ENCODE data around the gene ABCC4. TPM values are rescaled to one million over a fixed set of nuclear protein-coding genes. Genes with fewer than 3 reads are reported as not detected.

Gene ABCC4
- total RNA-seq, 1 experiment from 2014 or later: 17.7 TPM

- Histone ChIP-seq H3K9me3 (ENCODE audit: low read length) (no peaks in the 10 kb centered on the region), H3K9ac (ENCODE audit: low read length) (peak overlapping the region; percentile 46; the same call in 1 of the 2 replicates), H3K9me2 (replicated peaks; ENCODE audit: low read length) (no peaks in the 10 kb centered on the region), H3K4me1 (ENCODE audit: insufficient read depth, low read length) (peaks cover 23% of the 10 kb centered on the region), H3K79me2 (ENCODE audit: low read length) (no peaks in the 10 kb centered on the region), H4K20me1 (ENCODE audit: low read length) (no peaks in the 10 kb centered on the region), H3K36me3 (ENCODE audit: low read depth, low read length) (no peaks in the 10 kb centered on the region; the same call in 1 of the 2 replicates), H3F3A (ENCODE audit: low read length, unreplicated experiment) (no peaks in the 10 kb centered on the region), H2AFZ (ENCODE audit: low read length) (no peak overlapping the region), H3K4me3 (ENCODE audit: low read length) (no peak overlapping the region), H3K27me3 (ENCODE audit: low read length) (no peaks in the 10 kb centered on the region), H3K27ac (ENCODE audit: low read length) (peak overlapping the region; percentile 96), H3K4me2 (ENCODE audit: low read length) (no peak overlapping the region)
- POLR2A ChIA-PET (ENCODE audit: unreplicated experiment): no interaction called here
- no TSS peak for BruUV-seq (replicated peaks)
- CTCF ChIA-PET: no interaction called here
- no peak for TF ChIP-seq CTCF (conservative IDR thresholded peaks at IDR 0.05; ENCODE audit: low read depth, low read length)
- TF ChIP-seq EZH2phosphoT487 (IDR thresholded peaks at IDR 0.05; ENCODE audit: borderline replicate concordance, low read length): no peak
- DNase-seq: no peak
- ATAC-seq: no peak
- intact Hi-C loops (cut with micrococcal nuclease): no loop called here
Observed at GRCh38 chr13:95083066-95083465, 218.2 kb downstream of the ABCC4 start.

GRCh38 chr13:95075506-95075905 lies 225.7 kb downstream of the ABCC4 start:
- no peaks in the 10 kb centered on the region for H3K4me1 ChIP-seq (ENCODE audit: insufficient read depth, low read length)
- POLR2A ChIA-PET (ENCODE audit: unreplicated experiment): no interaction called here
- DNase-seq (no peak), ATAC-seq (no peak)
- H3K9me2 ChIP-seq (replicated peaks; ENCODE audit: low read length): no peaks in the 10 kb centered on the region
- BruUV-seq (replicated peaks): no TSS peak
- no peak overlapping the region for H3K9ac ChIP-seq (ENCODE audit: low read length)
- CTCF ChIA-PET: no interaction called here
- H3F3A ChIP-seq (ENCODE audit: low read length, unreplicated experiment): no peaks in the 10 kb centered on the region
- TF ChIP-seq EZH2 (IDR thresholded peaks at IDR 0.05; ENCODE audit: low read length, unreplicated experiment): no peak
- TF ChIP-seq CTCF (conservative IDR thresholded peaks at IDR 0.05; ENCODE audit: low read depth, low read length): no peak
- no peak for TF ChIP-seq EZH2phosphoT487 (IDR thresholded peaks at IDR 0.05; ENCODE audit: borderline replicate concordance, low read length)
- H3K9me3 ChIP-seq (ENCODE audit: low read length): no peaks in the 10 kb centered on the region
- no peak overlapping the region for H3K4me2 ChIP-seq (ENCODE audit: low read length)
- intact Hi-C loops (cut with micrococcal nuclease): no loop called here
- no peaks in the 10 kb centered on the region for H3K27me3 ChIP-seq (ENCODE audit: low read length)
- H3K27ac ChIP-seq (ENCODE audit: low read length): no peak overlapping the region
- no peak overlapping the region for H2AFZ ChIP-seq (ENCODE audit: low read length)
- no peaks in the 10 kb centered on the region for H4K20me1 ChIP-seq (ENCODE audit: low read length)
- no peaks in the 10 kb centered on the region for H3K79me2 ChIP-seq (ENCODE audit: low read length)
- peaks cover 11% of the 10 kb centered on the region; the same call in 1 of the 2 replicates for H3K36me3 ChIP-seq (ENCODE audit: low read depth, low read length)
- no peak overlapping the region for H3K4me3 ChIP-seq (ENCODE audit: low read length)

GRCh38 chr13:95074820-95075219 lies 226.4 kb downstream of the ABCC4 start:
- no peak overlapping the region for H2AFZ ChIP-seq (ENCODE audit: low read length)
- H3K9me2 ChIP-seq (replicated peaks; ENCODE audit: low read length): no peaks in the 10 kb centered on the region
- POLR2A ChIA-PET (ENCODE audit: unreplicated experiment): no interaction called here
- no peak overlapping the region for H3K4me3 ChIP-seq (ENCODE audit: low read length)
- no peaks in the 10 kb centered on the region for H3K9me3 ChIP-seq (ENCODE audit: low read length)
- BruUV-seq (replicated peaks): no TSS peak
- no peak overlapping the region for H3K27ac ChIP-seq (ENCODE audit: low read length)
- H3F3A ChIP-seq (ENCODE audit: low read length, unreplicated experiment): no peaks in the 10 kb centered on the region
- CTCF ChIA-PET: no interaction called here
- H3K27me3 ChIP-seq (ENCODE audit: low read length): no peaks in the 10 kb centered on the region
- DNase-seq (no peak), ATAC-seq (no peak)
- H3K4me1 ChIP-seq (ENCODE audit: insufficient read depth, low read length): no peaks in the 10 kb centered on the region
- intact Hi-C loops (cut with micrococcal nuclease): no loop called here
- H3K4me2 ChIP-seq (ENCODE audit: low read length): no peak overlapping the region
- no peaks in the 10 kb centered on the region for H3K79me2 ChIP-seq (ENCODE audit: low read length)
- peaks cover 11% of the 10 kb centered on the region; the same call in 1 of the 2 replicates for H3K36me3 ChIP-seq (ENCODE audit: low read depth, low read length)
- TF ChIP-seq EZH2phosphoT487 (IDR thresholded peaks at IDR 0.05; ENCODE audit: borderline replicate concordance, low read length): no peak
- no peak for TF ChIP-seq EZH2 (IDR thresholded peaks at IDR 0.05; ENCODE audit: low read length, unreplicated experiment)
- no peak for TF ChIP-seq CTCF (conservative IDR thresholded peaks at IDR 0.05; ENCODE audit: low read depth, low read length)
- H4K20me1 ChIP-seq (ENCODE audit: low read length): no peaks in the 10 kb centered on the region
- H3K9ac ChIP-seq (ENCODE audit: low read length): no peak overlapping the region

Measured in PC-3 (cell line).